ENCODE measurements around the gene SMCP.

Gene SMCP

DNA sequence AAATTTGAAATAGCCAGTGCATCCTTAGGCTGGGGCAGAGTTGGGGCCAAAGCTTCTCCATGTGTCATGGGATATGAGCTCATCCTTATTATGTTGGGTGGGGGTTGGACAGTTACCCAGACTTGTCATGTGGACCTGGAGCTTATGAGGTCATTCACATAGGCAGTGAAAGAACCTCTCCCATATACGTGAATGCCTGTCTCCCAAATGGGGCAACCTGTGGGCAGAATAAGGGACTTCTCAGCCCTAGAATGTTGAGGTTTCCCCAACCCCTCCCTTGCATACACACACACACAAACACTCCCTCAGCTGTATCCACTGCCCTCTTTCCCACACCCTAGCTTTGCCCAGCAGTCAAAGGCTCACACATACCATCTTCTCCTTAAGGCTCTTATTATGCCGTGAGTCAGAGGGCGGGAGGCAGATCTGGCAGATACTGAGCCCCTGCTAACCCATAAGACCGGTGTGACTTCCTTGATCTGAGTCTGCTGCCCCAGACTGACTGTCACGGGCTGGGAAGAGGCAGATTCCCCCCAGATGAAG is 28.0 kb downstream of the SMCP start:
- Histone ChIP-seq H3K9ac (ENCODE audit: low read length) (no peak overlapping the region), H3K27me3 (replicated peaks; ENCODE audit: insufficient read depth, low read length) (no peaks in the 10 kb centered on the region), H3K27ac (ENCODE audit: low read length) (no peak overlapping the region), H3K4me1 (ENCODE audit: low read length) (no peaks in the 10 kb centered on the region), H3K9me2 (replicated peaks; ENCODE audit: insufficient read depth, low read length) (no peaks in the 10 kb centered on the region), H3K4me2 (ENCODE audit: low read depth, low read length) (no peak overlapping the region), H4K20me1 (ENCODE audit: insufficient read depth, low read length) (no peaks in the 10 kb centered on the region), H3K9me3 (replicated peaks; ENCODE audit: insufficient read depth, low read length) (no peaks in the 10 kb centered on the region), H3K4me3 (ENCODE audit: low read length) (no peak overlapping the region), H2AFZ (ENCODE audit: low read length) (no peak overlapping the region), H3K36me3 (replicated peaks; ENCODE audit: insufficient read depth, low read length) (no peaks in the 10 kb centered on the region), H3F3A (ENCODE audit: insufficient read depth, low read length) (no peaks in the 10 kb centered on the region), H3K79me2 (ENCODE audit: low read length) (no peaks in the 10 kb centered on the region)
- no peak for DNase-seq
- TF ChIP-seq EZH2 (optimal IDR thresholded peaks at IDR 0.05; ENCODE audit: low read depth, low read length) = no peak
- TF ChIP-seq, protein P1, sequence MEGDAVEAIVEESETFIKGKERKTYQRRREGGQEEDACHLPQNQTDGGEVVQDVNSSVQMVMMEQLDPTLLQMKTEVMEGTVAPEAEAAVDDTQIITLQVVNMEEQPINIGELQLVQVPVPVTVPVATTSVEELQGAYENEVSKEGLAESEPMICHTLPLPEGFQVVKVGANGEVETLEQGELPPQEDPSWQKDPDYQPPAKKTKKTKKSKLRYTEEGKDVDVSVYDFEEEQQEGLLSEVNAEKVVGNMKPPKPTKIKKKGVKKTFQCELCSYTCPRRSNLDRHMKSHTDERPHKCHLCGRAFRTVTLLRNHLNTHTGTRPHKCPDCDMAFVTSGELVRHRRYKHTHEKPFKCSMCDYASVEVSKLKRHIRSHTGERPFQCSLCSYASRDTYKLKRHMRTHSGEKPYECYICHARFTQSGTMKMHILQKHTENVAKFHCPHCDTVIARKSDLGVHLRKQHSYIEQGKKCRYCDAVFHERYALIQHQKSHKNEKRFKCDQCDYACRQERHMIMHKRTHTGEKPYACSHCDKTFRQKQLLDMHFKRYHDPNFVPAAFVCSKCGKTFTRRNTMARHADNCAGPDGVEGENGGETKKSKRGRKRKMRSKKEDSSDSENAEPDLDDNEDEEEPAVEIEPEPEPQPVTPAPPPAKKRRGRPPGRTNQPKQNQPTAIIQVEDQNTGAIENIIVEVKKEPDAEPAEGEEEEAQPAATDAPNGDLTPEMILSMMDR (IDR thresholded peaks at IDR 0.05; ENCODE audit: low read length) = no peak
- no peak for TF ChIP-seq EZH2phosphoT487 (IDR thresholded peaks at IDR 0.05; ENCODE audit: low read length)

DNA sequence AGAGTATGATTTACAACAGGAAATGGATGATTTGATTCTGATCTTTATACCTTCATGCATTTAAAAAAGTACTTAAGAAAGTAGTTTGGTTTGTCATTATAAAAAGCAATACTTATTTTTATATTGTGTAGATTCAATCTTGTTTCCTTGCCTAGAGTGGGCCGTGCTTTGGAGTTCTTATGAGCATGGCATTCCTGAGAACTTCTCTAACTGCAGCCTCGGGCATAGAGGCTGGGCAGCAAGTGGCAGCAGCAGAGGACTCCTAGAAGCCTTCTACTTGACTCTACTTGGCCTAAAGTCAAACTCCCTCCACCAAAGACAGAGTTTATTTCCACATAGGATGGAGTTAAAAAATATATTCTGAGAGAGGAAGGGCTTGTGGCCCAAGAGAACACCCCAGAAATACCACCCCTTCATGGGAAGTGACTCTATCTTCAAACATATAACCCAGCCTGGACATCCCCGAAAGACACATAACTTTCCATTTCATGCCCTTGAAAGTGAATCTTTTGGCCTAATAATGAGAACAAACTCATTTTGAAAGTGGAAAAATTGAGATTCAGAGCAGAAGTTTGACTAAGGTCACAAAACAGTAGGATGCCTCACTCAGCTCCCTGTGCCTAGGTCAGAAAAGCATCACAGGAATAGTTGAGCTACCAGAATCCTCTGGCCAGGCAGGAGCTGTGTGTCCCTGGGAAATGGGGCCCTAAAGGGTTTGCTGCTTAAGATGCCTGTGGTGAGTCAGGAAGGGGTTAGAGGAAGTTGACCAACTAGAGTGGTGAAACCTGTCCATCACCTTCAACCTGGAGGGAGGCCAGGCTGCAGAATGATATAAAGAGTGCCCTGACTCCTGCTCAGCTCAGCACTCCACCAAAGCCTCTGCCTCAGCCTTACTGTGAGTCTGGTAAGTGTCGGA is 29.8 kb downstream of the SMCP start, which contains the start of gene IVL:
Gene IVL (plus strand): TSS at position 861 of the 916 bp plus-strand sequence. CDS start 1,252 bp downstream, outside the sequence.
- Histone ChIP-seq H3K9ac (ENCODE audit: low read length) (no peak within 1 kb of the TSS), H3K4me3 (ENCODE audit: low read length) (no peak within 1 kb of the TSS), H4K20me1 (ENCODE audit: insufficient read depth, low read length) (no peaks in the 10 kb centered on the region), H3K4me2 (ENCODE audit: low read depth, low read length) (no peak within 1 kb of the TSS), H3K36me3 (replicated peaks; ENCODE audit: insufficient read depth, low read length) (no peaks in the 10 kb centered on the region), H3K27ac (ENCODE audit: low read length) (no peak within 1 kb of the TSS), H3K9me2 (replicated peaks; ENCODE audit: insufficient read depth, low read length) (no peaks in the 10 kb centered on the region), H3K79me2 (ENCODE audit: low read length) (no peaks in the 10 kb centered on the region), H3K4me1 (ENCODE audit: low read length) (no peaks in the 10 kb centered on the region), H3K27me3 (replicated peaks; ENCODE audit: insufficient read depth, low read length) (no peaks in the 10 kb centered on the region), H2AFZ (ENCODE audit: low read length) (no peak within 1 kb of the TSS), H3K9me3 (replicated peaks; ENCODE audit: insufficient read depth, low read length) (no peaks in the 10 kb centered on the region), H3F3A (ENCODE audit: insufficient read depth, low read length) (no peaks in the 10 kb centered on the region)
- TF ChIP-seq, protein P1 (IDR thresholded peaks at IDR 0.05; ENCODE audit: low read length) = no peak
- TF ChIP-seq EZH2phosphoT487 (IDR thresholded peaks at IDR 0.05; ENCODE audit: low read length) (no peak), EZH2 (optimal IDR thresholded peaks at IDR 0.05; ENCODE audit: low read depth, low read length) (no peak)
- no peak for DNase-seq

DNA sequence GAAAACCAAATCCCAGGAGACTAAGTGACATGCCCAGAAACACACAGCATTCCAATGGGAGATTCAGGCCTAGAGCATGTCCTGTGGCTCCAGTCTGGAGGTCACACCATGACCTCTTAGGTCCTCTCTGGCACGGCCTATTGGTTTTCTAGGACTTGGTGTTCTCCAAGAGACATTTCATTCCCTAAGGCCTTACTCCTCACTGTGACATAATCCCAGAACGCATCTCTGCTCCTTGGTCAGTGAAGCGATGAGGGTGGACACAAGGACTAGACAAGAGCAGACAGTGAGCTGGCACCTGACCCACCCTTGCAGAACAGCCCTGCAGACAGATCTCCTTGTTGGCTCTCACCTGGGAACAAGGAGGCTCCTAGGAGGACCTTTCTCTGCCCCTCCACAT is 31.1 kb downstream of the SMCP start:
- H3K9me2 ChIP-seq (replicated peaks; ENCODE audit: insufficient read depth, low read length) = no peaks in the 10 kb centered on the region
- H3K27ac ChIP-seq (ENCODE audit: low read length) = no peak overlapping the region
- no peak for DNase-seq
- TF ChIP-seq, protein P1 (IDR thresholded peaks at IDR 0.05; ENCODE audit: low read length) = no peak
- TF ChIP-seq EZH2phosphoT487 (IDR thresholded peaks at IDR 0.05; ENCODE audit: low read length) (no peak), EZH2 (optimal IDR thresholded peaks at IDR 0.05; ENCODE audit: low read depth, low read length) (no peak)
- H3K9me3 ChIP-seq (replicated peaks; ENCODE audit: insufficient read depth, low read length) = no peaks in the 10 kb centered on the region
- H4K20me1 ChIP-seq (ENCODE audit: insufficient read depth, low read length) = no peaks in the 10 kb centered on the region
- no peak overlapping the region for H2AFZ ChIP-seq (ENCODE audit: low read length)
- H3K9ac ChIP-seq (ENCODE audit: low read length) = no peak overlapping the region
- H3K79me2 ChIP-seq (ENCODE audit: low read length) = no peaks in the 10 kb centered on the region
- no peak overlapping the region for H3K4me2 ChIP-seq (ENCODE audit: low read depth, low read length)
- no peaks in the 10 kb centered on the region for H3K4me1 ChIP-seq (ENCODE audit: low read length)
- H3F3A ChIP-seq (ENCODE audit: insufficient read depth, low read length) = no peaks in the 10 kb centered on the region
- H3K4me3 ChIP-seq (ENCODE audit: low read length) = no peak overlapping the region
- no peaks in the 10 kb centered on the region for H3K27me3 ChIP-seq (replicated peaks; ENCODE audit: insufficient read depth, low read length)
- H3K36me3 ChIP-seq (replicated peaks; ENCODE audit: insufficient read depth, low read length) = no peaks in the 10 kb centered on the region
